H1 (cell line): ENCODE data around the gene SLC4A1AP. TPM values are rescaled to one million over a fixed set of nuclear protein-coding genes. Genes with fewer than 3 reads are reported as not detected.
A peak's percentile ranks its signal among the peaks of the same experiment; 100 is the strongest.

Experiments
- CTCF ChIA-PET: fragments of 300-600 bp; sonication (Branson Sonifier 250); formaldehyde crosslinking; loops from one replicate; lab custom pipeline; 2021; ENCODE audit not compliant: partially characterized antibody; lab: Charles Lee
- POLR2A ChIA-PET: fragments of 300-600 bp; sonication (Branson Sonifier 250); formaldehyde crosslinking; loops from one replicate; lab custom pipeline; 2021; ENCODE audit warnings: inconsistent platforms; ENCODE audit not compliant: partially characterized antibody; lab: Charles Lee
- DNase-seq, 2 experiments: peaks; one replicate each; pipeline versions ENCODE4 v3.0.0 to v3.0.0-alpha.2; 2010 to 2022; ENCODE audit warnings: low spot score in 2 of 2, low read depth in 1 of 2, mixed read lengths in 1 of 2
- FAIRE-seq: peaks from 2 replicates; lab custom pipeline; 2011; peaks lifted over from hg19 to GRCh38; lab: Jason Lieb, UNC
- H2AFZ ChIP-seq: 2 replicates; pipeline ENCODE4 v1.8.1; 2012; ENCODE audit warnings: low read length, inconsistent platforms
- H2AK5ac ChIP-seq: 2 replicates; pipeline ENCODE4 v1.6.1; 2013; ENCODE audit warnings: low read depth, low read length
- H2BK120ac ChIP-seq: replicated peaks from 2 replicates; pipeline ENCODE3; 2013; ENCODE audit warnings: low read depth, low read length, inconsistent platforms
- H2BK12ac ChIP-seq: 2 replicates; pipeline ENCODE4 v1.6.1; 2013; ENCODE audit warnings: low read depth, low read length
- H2BK15ac ChIP-seq: 2 replicates; pipeline ENCODE4 v1.6.1; 2013; ENCODE audit warnings: low read length
- H2BK20ac ChIP-seq: 2 replicates; pipeline ENCODE4 v1.6.1; 2013; ENCODE audit warnings: low read length
- H2BK5ac ChIP-seq: 2 replicates; pipeline ENCODE4 v1.6.1; 2013; ENCODE audit warnings: low read depth, low read length
- H3K14ac ChIP-seq: 2 replicates; pipeline ENCODE4 v1.6.1; 2013; ENCODE audit warnings: inconsistent platforms; ENCODE audit not compliant: insufficient read length
- H3K18ac ChIP-seq: 2 replicates; pipeline ENCODE4 v1.6.1; 2013; ENCODE audit warnings: low read length; ENCODE audit errors: extremely low read depth
- H3K23ac ChIP-seq: 2 replicates; pipeline ENCODE4 v1.6.1; 2013; ENCODE audit warnings: inconsistent platforms; ENCODE audit not compliant: insufficient read length
- H3K23me2 ChIP-seq: 2 replicates; pipeline ENCODE4 v1.6.1; 2013; ENCODE audit warnings: low read depth, low read length
- H3K27ac ChIP-seq: 2 replicates; pipeline ENCODE4 v1.6.1; 2011; ENCODE audit warnings: low read depth, low read length, inconsistent platforms
- H3K27me3 ChIP-seq, 4 experiments: replicated peaks in 1 of 4; 1 replicate in 1 of 4; 2 replicates in 3 of 4; pipeline versions ENCODE4 v1.6.1 to v1.8.1; 2011 to 2013; ENCODE audit warnings: low read length in 3 of 4, mild to moderate bottlenecking in 3 of 4, inconsistent platforms in 2 of 4, mixed read lengths in 2 of 4, moderate library complexity in 1 of 4; ENCODE audit not compliant: control insufficient read depth in 3 of 4, insufficient read depth in 3 of 4; ENCODE audit errors: extremely low read depth in 1 of 4
- H3K36me3 ChIP-seq, 4 experiments: 2 replicates each; pipeline versions ENCODE4 v1.6.1 to v1.8.1; 2011 to 2013; ENCODE audit warnings: mild to moderate bottlenecking in 4 of 4, low read length in 3 of 4, moderate library complexity in 2 of 4, control low read depth in 1 of 4, inconsistent platforms in 1 of 4; ENCODE audit not compliant: insufficient read depth in 4 of 4, control insufficient read depth in 2 of 4
- H3K4ac ChIP-seq: replicated peaks from 2 replicates; pipeline ENCODE3; 2013; ENCODE audit warnings: low read length, low read depth, mixed read lengths, inconsistent platforms; ENCODE audit not compliant: insufficient read length
- H3K4me1 ChIP-seq, 4 experiments: replicated peaks in 1 of 4; 1 replicate in 1 of 4; 2 replicates in 3 of 4; pipeline versions ENCODE4 v1.6.1 to v1.8.1; 2011 to 2013; ENCODE audit warnings: low read length in 3 of 4, inconsistent platforms in 2 of 4, mixed read lengths in 1 of 4; ENCODE audit not compliant: insufficient read depth in 4 of 4, control insufficient read depth in 3 of 4
- H3K4me2 ChIP-seq, 2 experiments: 2 replicates each; pipeline versions ENCODE4 v1.6.1 to v1.8.1; 2011 to 2013; ENCODE audit warnings: low read depth in 2 of 2, low read length in 2 of 2, control low read depth in 1 of 2, inconsistent platforms in 1 of 2, mild to moderate bottlenecking in 1 of 2; ENCODE audit not compliant: insufficient read depth in 1 of 2
- H3K4me3 ChIP-seq, 4 experiments: fragments of 200-600, 300-600 bp in 1 of 4; sonication (generic), shearing (Covaris generic), sonication (Bioruptor Twin) in 1 of 4; 2 replicates each; pipeline versions ENCODE4 v1.5.1 to v1.8.1; 2011 to 2016; ENCODE audit warnings: low read length in 4 of 4, low read depth in 3 of 4, control low read depth in 2 of 4, inconsistent platforms in 2 of 4, mild to moderate bottlenecking in 2 of 4, mixed read lengths in 1 of 4, moderate library complexity in 1 of 4; ENCODE audit not compliant: insufficient read depth in 2 of 4; ENCODE audit errors: extremely low read depth in 1 of 4
- H3K56ac ChIP-seq: replicated peaks from 2 replicates; pipeline ENCODE3; 2013; ENCODE audit warnings: low read depth, mild to moderate bottlenecking, mixed read lengths, low read length, inconsistent platforms; ENCODE audit not compliant: insufficient read length
- H3K79me1 ChIP-seq: 2 replicates; pipeline ENCODE4 v1.6.1; 2013; ENCODE audit warnings: low read depth, low read length, control low read depth
- H3K79me2 ChIP-seq, 2 experiments: 2 replicates each; pipeline versions ENCODE4 v1.6.1 to v1.8.1; 2012 to 2013; ENCODE audit warnings: low read length in 2 of 2, mild to moderate bottlenecking in 2 of 2, inconsistent platforms in 1 of 2; ENCODE audit not compliant: insufficient read depth in 2 of 2, control insufficient read depth in 1 of 2
- H3K9ac ChIP-seq, 4 experiments: replicated peaks in 1 of 4; 1 replicate in 1 of 4; 2 replicates in 3 of 4; pipeline versions ENCODE4 v1.6.1 to v1.8.1; 2011 to 2013; ENCODE audit warnings: low read depth in 3 of 4, low read length in 3 of 4, control low read depth in 2 of 4, mild to moderate bottlenecking in 2 of 4, moderate library complexity in 2 of 4, inconsistent platforms in 1 of 4; ENCODE audit errors: extremely low read depth in 1 of 4
- H3K9me3 ChIP-seq, 2 experiments: 2 replicates each; pipeline versions ENCODE4 v1.6.1 to v1.8.1; 2012 to 2013; ENCODE audit warnings: mild to moderate bottlenecking in 2 of 2, moderate library complexity in 2 of 2, control low read depth in 1 of 2, inconsistent platforms in 1 of 2, low read depth in 1 of 2, low read length in 1 of 2, mixed read lengths in 1 of 2; ENCODE audit not compliant: insufficient read depth in 2 of 2
- H4K20me1 ChIP-seq, 2 experiments: replicated peaks in 1 of 2; 2 replicates each; pipeline versions ENCODE3 to v1.8.1; 2011 to 2013; ENCODE audit warnings: inconsistent platforms in 2 of 2, low read length in 2 of 2, mild to moderate bottlenecking in 1 of 2; ENCODE audit not compliant: insufficient read depth in 2 of 2, control insufficient read depth in 1 of 2
- H4K5ac ChIP-seq: 2 replicates; pipeline ENCODE4 v1.6.1; 2013; ENCODE audit warnings: low read length, low read depth, mixed read lengths, inconsistent platforms; ENCODE audit not compliant: insufficient read length
- H4K8ac ChIP-seq: 2 replicates; pipeline ENCODE4 v1.8.0; 2013; ENCODE audit warnings: mild to moderate bottlenecking, moderate library complexity, low read length, inconsistent platforms; ENCODE audit not compliant: insufficient read depth; ENCODE audit errors: extremely low read depth
- H4K91ac ChIP-seq: replicated peaks from 2 replicates; pipeline ENCODE3; 2013; ENCODE audit warnings: low read length, mixed read lengths, inconsistent platforms; ENCODE audit not compliant: insufficient read length
- ATF2 ChIP-seq: IDR thresholded peaks from 2 replicates; pipeline ENCODE4 v1.6.1; 2012; ENCODE audit warnings: low read length, inconsistent platforms
- BCL11A ChIP-seq, 2 experiments: IDR thresholded peaks; one replicate each; pipeline ENCODE4 v1.6.1; 2011; ENCODE audit warnings: low read depth in 2 of 2, low read length in 2 of 2, mild to moderate bottlenecking in 2 of 2
- CEBPB ChIP-seq: IDR thresholded peaks from 2 replicates; pipeline ENCODE4 v1.6.1; 2012; ENCODE audit warnings: low read depth, low read length
- HDAC2 ChIP-seq, 2 experiments: fragments of 300-600 bp in 1 of 2; sonication (generic) in 1 of 2; IDR thresholded peaks; 2 replicates each; pipeline ENCODE4 v1.6.1; 2011 to 2012; ENCODE audit warnings: low read depth in 2 of 2, low read length in 2 of 2, mild to moderate bottlenecking in 2 of 2, moderate library complexity in 2 of 2, borderline replicate concordance in 1 of 2, inconsistent platforms in 1 of 2
- MAX ChIP-seq: IDR thresholded peaks from 2 replicates; pipeline ENCODE4 v1.6.1; 2012; ENCODE audit warnings: inconsistent platforms
- SAP30 ChIP-seq: fragments of 300-600 bp; sonication (generic); IDR thresholded peaks from 2 replicates; pipeline ENCODE4 v1.7.1; 2012; ENCODE audit warnings: low read length, moderate library complexity, mild to moderate bottlenecking, inconsistent platforms; ENCODE audit not compliant: insufficient read depth, insufficient replicate concordance
- SP2 ChIP-seq: IDR thresholded peaks from 2 replicates; pipeline ENCODE4 v1.6.1; 2012; ENCODE audit warnings: mild to moderate bottlenecking, low read length, inconsistent platforms
- TBP ChIP-seq: IDR thresholded peaks from 2 replicates; pipeline ENCODE4 v1.6.1; 2011; ENCODE audit warnings: low read depth, low read length, improper control_type of control experiment
- ZNF274 ChIP-seq: IDR thresholded peaks from 2 replicates; pipeline ENCODE4 v1.7.0; 2012; ENCODE audit warnings: low read length, borderline replicate concordance; ENCODE audit errors: extremely low read depth
- WGBS, 2 experiments: shearing (Covaris generic) in 1 of 2; methylation state at CpG; one replicate each; pipeline versions ENCODE4 v1.1.6 to v1.1.7; 2013 to 2015; ENCODE audit warnings: low lambda C conversion rate in 2 of 2, mixed read lengths in 2 of 2, inconsistent platforms in 1 of 2, low coverage in 1 of 2, missing lambda C conversion rate in 1 of 2; ENCODE audit not compliant: insufficient replicate concordance in 2 of 2, insufficient coverage in 1 of 2, insufficient read length in 1 of 2; ENCODE audit errors: extremely low coverage in 1 of 2, missing lambda C conversion rate in 1 of 2; 5-methylcytosine and 5-hydroxymethylcytosine counted together
- polyA plus RNA-seq, 7 experiments: library from polyadenylated mRNA; depleted of rRNA in 3 of 7; stranded (reverse) in 5 of 7; unstranded in 2 of 7; fragments of >200 nt in 5 of 7; fragments of 200-250 nt in 2 of 7; gene quantifications; 1 replicate in 5 of 7; 2 replicates in 1 of 7; 4 replicates in 1 of 7; pipeline versions ENCODE4 v1.2.1 to v1.2.3, GENCODE V29; 2011 to 2013; ENCODE audit warnings: missing spikeins in 2 of 7, mixed read lengths in 2 of 7
- total RNA-seq: library from RNA; stranded (reverse); fragmentation: NEBNext Ultra II Directional; extraction: Animal tissue kit (Norgen Biotek cat#: 25700); gene quantifications from 2 replicates; pipeline ENCODE4 v1.2.1, GENCODE V29; 2021

SLC4A1AP gene
- total and polyA plus RNA-seq, 2 of the 8 experiments (the other 6 are each of a cell fraction or from before 2014, with no cell fraction given), result 8.1 to 18.4 TPM

GRCh38 chr2:27724905-27725701, 61.4 kb downstream of the SLC4A1AP start:
- FAIRE-seq (no peak), DNase-seq (no peak)
- no peak overlapping the region for H3K27ac ChIP-seq
- no peak overlapping the region for H3K23ac ChIP-seq
- no peak overlapping the region for H3K56ac ChIP-seq
- H3K4me1 ChIP-seq, result peaks cover 8 to 21% (median 10%) of the 10 kb centered on the region in 4 experiments
- 0 out of 8 replicates have a peak overlapping the region, but pooled peaks of 1 of the 4 experiments have one; percentile 6 for H3K4me3 ChIP-seq
- H3K4ac ChIP-seq, result no peak overlapping the region
- no peaks in the 10 kb centered on the region for H3K79me2 ChIP-seq
- H3K14ac ChIP-seq, result no peak overlapping the region
- H4K5ac ChIP-seq, result no peak overlapping the region
- ChIA-PET CTCF (interaction anchor here (0.6 to 3.6 kb wide), 10 partner anchors 12 to 677 kb away, joined by 3 to 51 read pairs (median 6); no protein-coding TSS in a partner anchor), POLR2A (interaction anchor here (0.5 to 2.8 kb wide), 4 partner anchors 8 to 718 kb away, joined by 3 to 15 read pairs (median 6); no protein-coding TSS in a partner anchor)
- H3K9ac ChIP-seq, result no peak overlapping the region
- no peak overlapping the region for H3K18ac ChIP-seq
- H3K36me3 ChIP-seq, result no peaks in the 10 kb centered on the region
- no peak overlapping the region for H2BK5ac ChIP-seq
- no peaks in the 10 kb centered on the region; a peak in 1 of 7 replicates for H3K27me3 ChIP-seq
- no peak overlapping the region for H2BK120ac ChIP-seq
- peak overlapping the region; percentile 10; the same call in 1 of the 2 replicates for H2BK15ac ChIP-seq
- 50% methylated on average over 5 of the region's 5 CpGs; no CpG with 5 or more reads in 1 of the 2 experiments for WGBS, 2 experiments
- no peaks in the 10 kb centered on the region for H3K9me3 ChIP-seq
- H2BK12ac ChIP-seq, result no peak overlapping the region
- H2AK5ac ChIP-seq, result no peak overlapping the region
- no peaks in the 10 kb centered on the region for H3K23me2 ChIP-seq
- H3K79me1 ChIP-seq, result no peaks in the 10 kb centered on the region
- no peak overlapping the region for H2AFZ ChIP-seq
- peak overlapping the region in 1 of 2 experiments; percentile 21; a peak in 1 of 4 replicates for H3K4me2 ChIP-seq
- no peak overlapping the region for H2BK20ac ChIP-seq
- no peaks in the 10 kb centered on the region for H4K20me1 ChIP-seq
- H4K91ac ChIP-seq, result no peak overlapping the region
- no peak overlapping the region for H4K8ac ChIP-seq
- TF ChIP-seq HDAC2 (IDR thresholded peaks at IDR 0.05; ENCODE audit: borderline replicate concordance in 1 of 2, low read depth in 2 of 2, low read length in 2 of 2) (0 out of 4 replicates have a peak, but pooled peaks of 1 of the 2 experiments have one; percentile 68), ATF2 (no peak), ZNF274 (no peak), SP2 (no peak), CEBPB (no peak), SAP30 (no peak), TBP (no peak), MAX (peak; percentile 36; the same call in 1 of the 2 replicates), BCL11A (IDR thresholded peaks at IDR 0.05; ENCODE audit: low read depth in 2 of 2, low read length in 2 of 2) (no peak)
